ENCODE data around the gene AADACL3.

The AADACL3 gene

DNA sequence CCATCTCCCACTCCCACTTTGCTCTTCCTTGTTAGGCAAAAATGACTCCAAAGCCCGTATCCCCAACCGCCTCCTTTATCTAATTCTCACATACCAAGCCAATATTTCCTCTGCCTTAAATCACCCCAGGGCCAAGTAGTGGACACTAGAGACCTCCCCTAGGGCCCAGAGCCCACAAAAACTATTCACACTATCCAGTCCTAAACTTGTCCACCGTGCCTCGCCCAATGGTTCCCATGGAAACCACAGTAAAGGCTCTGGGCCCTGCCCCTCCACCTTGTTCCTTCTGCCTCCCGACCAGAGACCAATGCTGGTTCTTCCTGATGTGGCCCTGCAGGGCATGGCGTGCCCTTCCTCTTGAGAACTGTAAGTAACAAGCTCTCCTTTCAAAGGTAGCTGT, 41.9 kb downstream of the AADACL3 start:
- no peaks in the 10 kb centered on the region for H3K9me2 ChIP-seq (replicated peaks; ENCODE audit: low read depth, low read length)
- H3K4me1 ChIP-seq (ENCODE audit: insufficient read depth, low read length, poor library complexity, severe bottlenecking): no peaks in the 10 kb centered on the region
- no peaks in the 10 kb centered on the region for H4K20me1 ChIP-seq (ENCODE audit: insufficient read depth, low read length, poor library complexity, severe bottlenecking)
- H2AFZ ChIP-seq (ENCODE audit: low read length): no peak overlapping the region
- no peaks in the 10 kb centered on the region for H3K9me3 ChIP-seq (ENCODE audit: insufficient read depth, low read depth, low read length)
- H3K79me2 ChIP-seq (ENCODE audit: insufficient read depth, low read length): no peaks in the 10 kb centered on the region
- no peak overlapping the region for H3K9ac ChIP-seq (ENCODE audit: low read depth, low read length, poor library complexity, severe bottlenecking)
- H3F3A ChIP-seq (ENCODE audit: low read depth): no peaks in the 10 kb centered on the region
- H3K4me3 ChIP-seq (ENCODE audit: low read length, poor library complexity, severe bottlenecking): no peak overlapping the region
- TF ChIP-seq EZH2phosphoT487 (IDR thresholded peaks at IDR 0.05; ENCODE audit: borderline replicate concordance): no peak
- TF ChIP-seq, protein P1, sequence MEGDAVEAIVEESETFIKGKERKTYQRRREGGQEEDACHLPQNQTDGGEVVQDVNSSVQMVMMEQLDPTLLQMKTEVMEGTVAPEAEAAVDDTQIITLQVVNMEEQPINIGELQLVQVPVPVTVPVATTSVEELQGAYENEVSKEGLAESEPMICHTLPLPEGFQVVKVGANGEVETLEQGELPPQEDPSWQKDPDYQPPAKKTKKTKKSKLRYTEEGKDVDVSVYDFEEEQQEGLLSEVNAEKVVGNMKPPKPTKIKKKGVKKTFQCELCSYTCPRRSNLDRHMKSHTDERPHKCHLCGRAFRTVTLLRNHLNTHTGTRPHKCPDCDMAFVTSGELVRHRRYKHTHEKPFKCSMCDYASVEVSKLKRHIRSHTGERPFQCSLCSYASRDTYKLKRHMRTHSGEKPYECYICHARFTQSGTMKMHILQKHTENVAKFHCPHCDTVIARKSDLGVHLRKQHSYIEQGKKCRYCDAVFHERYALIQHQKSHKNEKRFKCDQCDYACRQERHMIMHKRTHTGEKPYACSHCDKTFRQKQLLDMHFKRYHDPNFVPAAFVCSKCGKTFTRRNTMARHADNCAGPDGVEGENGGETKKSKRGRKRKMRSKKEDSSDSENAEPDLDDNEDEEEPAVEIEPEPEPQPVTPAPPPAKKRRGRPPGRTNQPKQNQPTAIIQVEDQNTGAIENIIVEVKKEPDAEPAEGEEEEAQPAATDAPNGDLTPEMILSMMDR (conservative IDR thresholded peaks at IDR 0.05; ENCODE audit: low read length): no peak
- H3K4me2 ChIP-seq (ENCODE audit: low read depth, low read length, poor library complexity, severe bottlenecking): no peak overlapping the region
- no peaks in the 10 kb centered on the region for H3K27me3 ChIP-seq (ENCODE audit: insufficient read depth, low read length, poor library complexity, severe bottlenecking)
- no peaks in the 10 kb centered on the region for H3K36me3 ChIP-seq (ENCODE audit: insufficient read depth, low read length)

DNA sequence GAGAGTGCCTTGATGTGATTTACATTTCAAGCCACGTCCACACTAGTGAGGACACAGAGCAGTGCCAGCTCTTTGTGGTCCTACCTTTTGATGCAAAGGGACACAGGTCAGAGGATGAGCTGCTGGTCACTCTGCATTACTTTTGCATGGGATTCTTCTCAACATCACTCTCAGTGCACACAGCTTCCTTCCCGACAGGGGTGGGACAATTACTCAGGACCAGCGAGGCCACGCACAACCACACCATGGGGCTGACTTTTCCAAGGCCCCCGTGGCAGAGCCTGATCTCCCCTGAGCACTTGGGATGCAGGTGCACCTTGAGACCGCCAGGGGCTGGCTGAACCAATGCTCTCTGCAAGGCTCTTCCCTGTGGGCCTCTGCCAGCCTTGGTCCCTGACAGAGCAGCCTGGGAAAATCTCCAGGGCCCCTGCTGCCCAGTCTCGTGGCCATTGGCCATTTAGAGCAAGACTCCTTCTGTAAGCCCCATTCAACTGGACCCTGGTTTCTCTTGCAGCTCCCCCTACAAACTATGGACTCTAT, 44.4 kb downstream of the AADACL3 start:
- Histone ChIP-seq H2AFZ (ENCODE audit: low read length) (no peak overlapping the region), H3K9me2 (replicated peaks; ENCODE audit: low read depth, low read length) (no peaks in the 10 kb centered on the region), H3K79me2 (ENCODE audit: insufficient read depth, low read length) (no peaks in the 10 kb centered on the region), H3F3A (ENCODE audit: low read depth) (no peaks in the 10 kb centered on the region), H3K27me3 (ENCODE audit: insufficient read depth, low read length, poor library complexity, severe bottlenecking) (no peaks in the 10 kb centered on the region), H4K20me1 (ENCODE audit: insufficient read depth, low read length, poor library complexity, severe bottlenecking) (no peaks in the 10 kb centered on the region), H3K9ac (ENCODE audit: low read depth, low read length, poor library complexity, severe bottlenecking) (no peak overlapping the region), H3K36me3 (ENCODE audit: insufficient read depth, low read length) (no peaks in the 10 kb centered on the region), H3K4me2 (ENCODE audit: low read depth, low read length, poor library complexity, severe bottlenecking) (no peak overlapping the region), H3K4me1 (ENCODE audit: insufficient read depth, low read length, poor library complexity, severe bottlenecking) (no peaks in the 10 kb centered on the region), H3K4me3 (ENCODE audit: low read length, poor library complexity, severe bottlenecking) (no peak overlapping the region), H3K9me3 (ENCODE audit: insufficient read depth, low read depth, low read length) (no peaks in the 10 kb centered on the region)
- TF ChIP-seq, protein P1 (conservative IDR thresholded peaks at IDR 0.05; ENCODE audit: low read length): peak; percentile 32; the same call in 1 of the 2 replicates
- no peak for TF ChIP-seq EZH2phosphoT487 (IDR thresholded peaks at IDR 0.05; ENCODE audit: borderline replicate concordance)

DNA sequence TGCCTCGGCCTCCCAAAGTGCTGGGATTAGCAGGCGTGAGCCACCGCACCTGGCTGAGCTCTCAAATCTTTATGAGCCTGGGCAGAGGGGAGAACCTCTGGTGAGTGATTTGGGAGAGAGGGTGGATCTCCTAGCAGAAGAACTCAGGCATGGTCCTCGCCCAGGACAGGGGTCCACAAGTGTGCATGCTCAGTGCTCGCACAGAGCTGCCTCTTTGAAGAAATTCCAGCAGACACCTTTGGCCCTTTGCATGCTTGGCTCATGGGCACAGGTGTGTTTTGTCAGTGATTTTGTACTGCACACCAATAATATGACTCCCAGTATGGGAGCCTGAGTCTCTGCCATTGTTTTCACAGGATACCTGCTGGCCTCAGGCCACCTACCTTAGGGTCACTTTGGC, 45.9 kb downstream of the AADACL3 start:
- Histone ChIP-seq H3K36me3 (ENCODE audit: insufficient read depth, low read length) (no peaks in the 10 kb centered on the region), H3K9me3 (ENCODE audit: insufficient read depth, low read depth, low read length) (no peaks in the 10 kb centered on the region), H3K9ac (ENCODE audit: low read depth, low read length, poor library complexity, severe bottlenecking) (no peak overlapping the region), H3F3A (ENCODE audit: low read depth) (no peaks in the 10 kb centered on the region), H3K79me2 (ENCODE audit: insufficient read depth, low read length) (no peaks in the 10 kb centered on the region), H3K9me2 (replicated peaks; ENCODE audit: low read depth, low read length) (no peaks in the 10 kb centered on the region), H3K4me3 (ENCODE audit: low read length, poor library complexity, severe bottlenecking) (no peak overlapping the region), H3K4me2 (ENCODE audit: low read depth, low read length, poor library complexity, severe bottlenecking) (no peak overlapping the region), H3K4me1 (ENCODE audit: insufficient read depth, low read length, poor library complexity, severe bottlenecking) (no peaks in the 10 kb centered on the region), H2AFZ (ENCODE audit: low read length) (no peak overlapping the region), H4K20me1 (ENCODE audit: insufficient read depth, low read length, poor library complexity, severe bottlenecking) (no peaks in the 10 kb centered on the region), H3K27me3 (ENCODE audit: insufficient read depth, low read length, poor library complexity, severe bottlenecking) (no peaks in the 10 kb centered on the region)
- no peak for TF ChIP-seq EZH2phosphoT487 (IDR thresholded peaks at IDR 0.05; ENCODE audit: borderline replicate concordance)

DNA sequence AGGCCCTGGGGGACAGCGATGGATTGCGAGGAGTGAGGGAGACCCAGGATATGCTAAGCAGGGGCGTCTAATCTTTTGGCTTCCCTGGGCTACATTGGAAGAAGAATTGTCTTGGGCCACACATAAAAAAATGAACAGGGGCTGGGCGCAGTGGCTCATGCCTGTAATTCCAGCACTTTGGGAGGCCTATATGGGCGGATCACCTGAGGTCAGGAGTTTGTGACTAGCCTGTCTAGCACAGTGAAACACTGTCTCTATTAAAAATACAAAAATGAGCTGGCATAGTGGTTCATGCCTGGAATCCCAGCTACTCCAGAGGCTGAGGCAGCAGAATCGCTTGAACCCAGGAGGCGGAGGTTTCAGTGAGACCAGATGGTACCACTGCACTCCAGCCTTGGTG, 46.9 kb downstream of the AADACL3 start:
- H3K4me1 ChIP-seq (ENCODE audit: insufficient read depth, low read length, poor library complexity, severe bottlenecking): no peaks in the 10 kb centered on the region
- no peaks in the 10 kb centered on the region for H3K79me2 ChIP-seq (ENCODE audit: insufficient read depth, low read length)
- no peaks in the 10 kb centered on the region for H3K36me3 ChIP-seq (ENCODE audit: insufficient read depth, low read length)
- no peaks in the 10 kb centered on the region for H4K20me1 ChIP-seq (ENCODE audit: insufficient read depth, low read length, poor library complexity, severe bottlenecking)
- no peaks in the 10 kb centered on the region for H3K9me2 ChIP-seq (replicated peaks; ENCODE audit: low read depth, low read length)
- H3K4me3 ChIP-seq (ENCODE audit: low read length, poor library complexity, severe bottlenecking): no peak overlapping the region
- no peak overlapping the region for H2AFZ ChIP-seq (ENCODE audit: low read length)
- H3K9me3 ChIP-seq (ENCODE audit: insufficient read depth, low read depth, low read length): no peaks in the 10 kb centered on the region
- no peak overlapping the region for H3K4me2 ChIP-seq (ENCODE audit: low read depth, low read length, poor library complexity, severe bottlenecking)
- H3K27me3 ChIP-seq (ENCODE audit: insufficient read depth, low read length, poor library complexity, severe bottlenecking): no peaks in the 10 kb centered on the region
- TF ChIP-seq EZH2phosphoT487 (IDR thresholded peaks at IDR 0.05; ENCODE audit: borderline replicate concordance): no peak
- TF ChIP-seq, protein P1 (conservative IDR thresholded peaks at IDR 0.05; ENCODE audit: low read length): no peak
- no peak overlapping the region for H3K9ac ChIP-seq (ENCODE audit: low read depth, low read length, poor library complexity, severe bottlenecking)
- H3F3A ChIP-seq (ENCODE audit: low read depth): no peaks in the 10 kb centered on the region
